Sigmoid colon (tissue), 4 donors: ENCODE results near the gene CAMKK2.

Source experiments
- EP300 ChIP-seq, 4 donors: sonication (generic); formaldehyde crosslinking; IDR thresholded peaks; one replicate each; pipeline ENCODE4 v1.6.1; 2017; ENCODE audit warnings: antibody characterized with exemption in 4 of 4
- POLR2A ChIP-seq, 2 donors: fragments of 450-650 bp; IDR thresholded peaks; one replicate each; pipeline ENCODE4 v1.6.1; 2016; ENCODE audit warnings: antibody characterized with exemption in 2 of 2, mild to moderate bottlenecking in 2 of 2, moderate library complexity in 2 of 2
- POLR2AphosphoS5 ChIP-seq, 4 donors: sonication (generic); formaldehyde crosslinking; IDR thresholded peaks; one replicate each; pipeline ENCODE4 v1.6.1; 2017; ENCODE audit warnings: antibody characterized with exemption in 4 of 4
- TF ChIP-seq, protein P1 (sequence below), 4 experiments: fragments of 450-650 bp in 3 of 4; fragments of 200-600 bp in 1 of 4; IDR thresholded peaks; one replicate each; pipeline ENCODE4 v1.5.1; 2016 to 2019; ENCODE audit warnings: antibody characterized with exemption in 4 of 4, mild to moderate bottlenecking in 3 of 4, moderate library complexity in 2 of 4

DNA sequence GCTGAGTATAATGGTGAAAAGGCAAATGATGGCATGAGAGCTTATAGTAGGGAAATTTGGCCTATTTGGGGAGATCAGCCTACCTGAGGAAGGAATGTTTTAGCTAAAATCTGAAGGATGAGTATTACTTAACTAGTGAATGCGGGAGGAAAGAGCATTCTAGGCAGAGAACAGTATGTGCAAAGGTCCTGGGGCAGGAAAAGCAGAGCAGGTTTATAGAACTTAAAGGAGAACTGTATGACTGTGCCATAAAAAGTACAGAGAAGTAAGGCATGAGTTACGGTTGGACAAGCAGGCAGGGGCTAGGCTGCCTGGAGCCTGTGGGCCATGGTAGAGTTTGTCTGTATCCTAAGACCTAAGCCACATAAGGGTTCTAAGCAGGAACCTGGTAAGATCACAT, 108.3 kb downstream of the CAMKK2 start:
- TF ChIP-seq, protein P1, sequence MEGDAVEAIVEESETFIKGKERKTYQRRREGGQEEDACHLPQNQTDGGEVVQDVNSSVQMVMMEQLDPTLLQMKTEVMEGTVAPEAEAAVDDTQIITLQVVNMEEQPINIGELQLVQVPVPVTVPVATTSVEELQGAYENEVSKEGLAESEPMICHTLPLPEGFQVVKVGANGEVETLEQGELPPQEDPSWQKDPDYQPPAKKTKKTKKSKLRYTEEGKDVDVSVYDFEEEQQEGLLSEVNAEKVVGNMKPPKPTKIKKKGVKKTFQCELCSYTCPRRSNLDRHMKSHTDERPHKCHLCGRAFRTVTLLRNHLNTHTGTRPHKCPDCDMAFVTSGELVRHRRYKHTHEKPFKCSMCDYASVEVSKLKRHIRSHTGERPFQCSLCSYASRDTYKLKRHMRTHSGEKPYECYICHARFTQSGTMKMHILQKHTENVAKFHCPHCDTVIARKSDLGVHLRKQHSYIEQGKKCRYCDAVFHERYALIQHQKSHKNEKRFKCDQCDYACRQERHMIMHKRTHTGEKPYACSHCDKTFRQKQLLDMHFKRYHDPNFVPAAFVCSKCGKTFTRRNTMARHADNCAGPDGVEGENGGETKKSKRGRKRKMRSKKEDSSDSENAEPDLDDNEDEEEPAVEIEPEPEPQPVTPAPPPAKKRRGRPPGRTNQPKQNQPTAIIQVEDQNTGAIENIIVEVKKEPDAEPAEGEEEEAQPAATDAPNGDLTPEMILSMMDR (IDR thresholded peaks at IDR 0.05), result no peak
- no peak for TF ChIP-seq POLR2A (IDR thresholded peaks at IDR 0.05)
- TF ChIP-seq POLR2AphosphoS5 (IDR thresholded peaks at IDR 0.05), result no peak
- TF ChIP-seq EP300 (IDR thresholded peaks at IDR 0.05), result no peak
